NT2/D1 (cell line): ENCODE data around the gene B4GALT5.

Experiments
- SUZ12 ChIP-seq: IDR thresholded peaks from 2 replicates; pipeline ENCODE4 v1.6.1; 2011; ENCODE audit not compliant: insufficient read length, insufficient read depth; ENCODE audit errors: extremely low read depth
- YY1 ChIP-seq: IDR thresholded peaks from 2 replicates; pipeline ENCODE4 v1.6.1; 2011; ENCODE audit not compliant: insufficient read length, insufficient read depth
- ZNF274 ChIP-seq: IDR thresholded peaks from 2 replicates; pipeline ENCODE4 v1.6.1; 2011; ENCODE audit warnings: mild to moderate bottlenecking, low read depth, low read length

- TF ChIP-seq ZNF274 (no peak), YY1 (no peak), SUZ12 (no peak)
These were observed 86.3 kb downstream of the B4GALT5 start for GRCh38 chr20:49627329-49627761.
